GM21381 (cell line): ENCODE measurements around the gene PLAU.
"Not testable (repeated sequence)": the region's sequence is repeated elsewhere in the genome, so short reads cannot be mapped to it uniquely, and the experiment has no call there.

Source experiments
- ATAC-seq: cut with Tn5 transposase; IDR thresholded peaks from one replicate; pipeline ENCODE4 v1.9.1; 2021; ENCODE audit warnings: mild to moderate bottlenecking, moderate library complexity; ENCODE audit not compliant: unreplicated experiment

PLAU gene

DNA sequence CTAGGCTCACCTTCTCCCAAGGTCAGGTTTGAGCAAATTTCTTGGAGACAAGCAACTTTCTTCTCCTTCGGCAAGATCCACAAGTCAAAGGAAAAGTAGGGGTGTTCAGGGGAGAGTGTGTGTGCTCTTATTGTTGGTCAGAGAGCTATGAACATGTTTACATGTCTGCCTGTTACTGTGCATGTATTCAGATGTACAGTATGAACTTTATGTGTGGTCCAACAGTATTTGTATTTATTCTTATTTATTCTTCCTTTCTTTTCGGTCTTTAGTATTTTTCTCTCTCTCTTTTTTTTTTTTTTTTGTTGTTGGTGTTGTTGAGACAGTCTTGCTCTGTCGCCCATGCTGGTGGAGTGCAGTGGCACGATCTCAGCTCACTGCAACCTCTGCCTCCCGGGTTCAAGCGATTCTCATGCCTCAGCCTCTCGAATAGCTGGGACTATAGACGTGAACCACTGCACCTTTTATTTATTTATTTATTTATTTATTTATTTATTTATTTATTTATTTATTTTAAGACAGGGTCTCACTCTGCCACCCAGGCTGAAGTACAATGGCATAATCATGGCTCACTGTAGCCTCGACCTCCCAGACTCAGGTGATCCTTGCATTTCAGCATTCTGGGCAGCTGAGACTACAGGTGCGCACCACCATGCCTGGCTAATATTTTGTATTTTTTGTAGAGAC lies 38.2 kb downstream of the PLAU start:
- ATAC-seq, result no peak

DNA sequence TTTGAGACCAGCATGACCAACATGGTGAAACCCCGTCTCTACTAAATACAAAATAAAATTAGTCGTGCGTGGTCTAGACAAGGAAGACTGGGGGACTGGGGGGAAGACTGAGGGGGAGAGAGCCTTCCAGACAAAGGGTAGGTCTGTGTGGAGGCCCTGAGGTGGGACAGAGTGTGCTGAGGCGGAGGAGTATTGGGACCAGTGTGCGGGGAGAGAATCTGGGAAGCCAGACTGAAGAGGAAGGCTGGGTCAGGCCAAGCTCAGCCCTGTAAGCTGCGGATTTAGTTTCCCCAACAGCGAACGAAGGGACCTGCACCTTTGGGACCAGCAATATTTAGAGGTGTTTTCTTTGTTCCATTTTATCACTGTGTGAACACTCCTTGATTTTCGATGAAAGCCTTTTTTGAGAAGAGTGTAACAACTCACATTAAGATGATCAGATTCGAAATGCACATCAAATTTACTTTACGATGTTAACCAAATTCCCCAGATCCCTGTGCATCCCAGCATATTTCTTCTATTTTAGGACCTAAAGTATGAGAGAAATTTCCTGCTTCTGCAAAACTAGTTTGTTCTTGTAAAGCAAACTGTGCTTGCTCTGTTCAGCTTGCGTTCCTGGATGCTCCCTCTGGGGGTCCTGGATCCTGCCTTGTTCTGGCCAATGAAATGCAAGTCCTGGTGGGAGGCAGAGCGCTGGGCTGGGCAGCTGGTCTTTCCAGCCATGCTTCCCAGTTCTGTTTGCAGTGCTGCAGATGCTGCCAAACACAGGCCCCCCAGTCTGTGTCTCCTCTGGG lies 39.4 kb downstream of the PLAU start:
- no peak for ATAC-seq

GRCh38 chr10:73953665-73954064 lies 42.7 kb downstream of the PLAU start:
- ATAC-seq, result no peak

DNA sequence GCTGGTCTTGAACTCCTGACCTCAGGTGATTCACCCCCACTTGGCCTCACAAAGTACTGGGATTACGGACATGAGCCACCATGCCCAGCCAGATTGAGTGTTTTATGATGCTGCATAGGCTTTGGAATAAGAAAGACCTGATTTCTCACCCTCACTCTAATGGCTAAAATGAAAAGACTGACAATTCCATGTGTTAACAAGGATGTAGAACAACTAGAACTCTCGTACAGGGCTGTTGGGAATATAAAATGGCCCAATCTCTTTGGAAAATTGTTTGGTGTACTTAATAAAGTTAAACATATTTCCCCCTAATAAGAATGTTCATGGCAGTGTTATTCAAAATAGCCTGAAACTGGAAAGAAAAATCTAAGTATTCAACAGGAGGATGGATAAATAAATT lies 43.8 kb downstream of the PLAU start:
- no peak for ATAC-seq

- no peak for ATAC-seq
Measured at GRCh38 chr10:73955719-73956118, 44.8 kb downstream of the PLAU start.

- peak; percentile 61 for ATAC-seq
Measured at GRCh38 chr10:73956476-73957359, 45.8 kb downstream of the PLAU start.

- ATAC-seq, result no peak
Measured at GRCh38 chr10:73959484-73960243, 48.7 kb downstream of the PLAU start.

DNA sequence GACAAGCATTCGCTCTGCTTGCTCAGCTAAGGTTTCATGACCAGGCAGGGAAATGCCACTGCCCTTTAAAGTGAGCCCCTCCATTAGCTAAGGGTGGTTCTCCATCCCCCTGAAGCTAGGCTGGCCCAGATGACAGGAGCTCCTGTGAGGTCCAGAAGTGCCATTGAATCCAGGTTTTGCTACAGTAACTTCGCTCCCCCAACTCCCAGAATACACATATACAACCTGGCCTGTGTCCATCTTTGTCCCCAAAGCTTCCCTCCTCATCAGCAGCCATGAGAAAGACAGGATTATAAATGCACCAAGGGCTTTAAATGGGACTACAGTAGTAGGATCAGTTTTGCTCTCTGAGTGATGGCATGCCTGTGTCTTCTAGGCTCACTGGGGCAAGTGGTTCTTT lies 51.5 kb downstream of the PLAU start:
- ATAC-seq, result no peak

- not testable (repeated sequence) for ATAC-seq
Measured at GRCh38 chr10:73963533-73963932, 52.6 kb downstream of the PLAU start.

- ATAC-seq, result no peak
Measured at GRCh38 chr10:73964743-73965142, 53.8 kb downstream of the PLAU start.

GRCh38 chr10:73965267-73965889 lies 54.4 kb downstream of the PLAU start:
- not testable (repeated sequence) for ATAC-seq

DNA sequence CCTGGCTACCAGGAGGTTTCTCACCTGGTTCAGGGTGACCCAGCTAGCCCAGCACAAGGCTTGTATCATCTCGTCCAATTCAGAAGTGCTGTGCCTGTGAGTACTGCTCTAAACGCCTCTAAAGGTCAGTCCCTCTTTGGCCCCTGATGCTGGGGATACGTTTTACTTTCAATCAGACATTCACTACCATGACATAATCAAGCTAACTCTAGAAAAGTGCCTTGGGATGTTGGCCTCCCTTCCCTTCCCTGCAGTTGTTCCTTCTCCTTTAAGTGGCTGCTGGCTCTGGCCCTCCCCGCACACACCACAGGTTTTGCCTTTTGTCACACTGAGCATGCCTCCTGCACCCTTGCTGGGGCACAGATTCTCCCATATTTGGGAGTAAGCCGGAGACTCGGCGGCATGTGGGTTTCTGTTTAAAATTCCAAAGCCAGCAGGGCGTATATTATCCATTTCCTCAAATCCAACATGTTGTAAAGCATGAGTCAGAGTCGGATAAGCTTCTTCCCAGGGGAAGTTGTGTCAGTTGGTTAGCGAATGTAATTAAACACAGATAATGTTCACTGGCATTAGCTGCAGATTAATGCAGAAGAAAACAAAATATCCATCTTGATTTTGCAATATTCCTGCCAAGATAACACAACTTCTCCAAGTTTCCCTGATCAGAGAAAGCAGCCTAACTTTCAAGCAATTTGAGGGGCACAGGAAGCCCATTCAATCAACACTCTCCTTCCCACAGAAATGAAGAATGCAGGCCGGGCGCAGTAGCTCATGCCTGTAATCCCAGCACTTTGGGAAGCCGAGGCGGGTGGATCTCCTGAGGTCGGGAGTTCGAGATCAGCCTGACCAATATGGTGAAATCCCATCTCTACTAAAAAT lies 55.2 kb downstream of the PLAU start:
- no peak for ATAC-seq

- ATAC-seq, result no peak
Measured at GRCh38 chr10:73967022-73967429, 56.1 kb downstream of the PLAU start.
